Erythroblast (primary cell): ENCODE measurements around the gene PHYHIPL.

Experiments used
- GATA1 ChIP-seq: IDR thresholded peaks from 2 replicates; pipeline ENCODE4 v1.6.1; 2011; ENCODE audit warnings: low read depth, mild to moderate bottlenecking, control low read depth, low read length, moderate library complexity
- POLR2A ChIP-seq: IDR thresholded peaks from 2 replicates; pipeline ENCODE4 v1.6.1; 2011; ENCODE audit warnings: mild to moderate bottlenecking, low read length

DNA sequence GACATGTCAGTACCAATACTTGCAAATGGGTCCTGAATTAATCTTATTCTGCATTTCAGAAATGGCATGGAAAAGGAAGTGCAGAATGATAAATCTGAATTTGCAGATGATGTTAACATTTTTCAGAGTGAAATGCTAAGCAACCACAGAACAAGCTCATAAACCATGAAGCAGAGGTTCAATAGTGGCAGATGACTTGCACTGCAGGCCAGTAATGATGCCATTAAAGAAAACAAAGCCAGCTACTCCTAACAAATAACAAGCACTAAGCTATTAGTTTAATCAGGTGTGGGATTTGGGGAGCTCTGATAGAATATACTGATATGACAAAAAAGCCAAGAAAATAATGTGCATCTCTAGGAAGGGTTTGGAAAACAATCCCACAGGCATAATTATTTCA, 100.5 kb downstream of the PHYHIPL start:
- TF ChIP-seq POLR2A (no peak), GATA1 (no peak)
